Activated naive CD4-positive, alpha-beta T cell treated with anti-CD3 and anti-CD28 coated beads, Interleukin-2, amount 50 U/mL, for 72 hours (primary cell): Measurements from ENCODE around the gene EP400. TPM values are rescaled to one million over a fixed set of nuclear protein-coding genes. Genes with fewer than 3 reads are reported as not detected.
A peak's percentile ranks its signal among the peaks of the same experiment; 100 is the strongest.

Experiments
- ATAC-seq, 2 donors: fragments of 150-1000 bp; cut with Tn5 transposase; 2 replicates each; pipeline ENCODE4 v1.10.0; 2021; ENCODE audit warnings: mild to moderate bottlenecking in 2 of 2, moderate library complexity in 2 of 2
- DNase-seq, 2 donors: peaks; one replicate each; pipeline ENCODE4 v3.0.0; 2021 to 2022; ENCODE audit warnings: low spot score in 2 of 2
- H3K27ac Mint-ChIP-seq, 2 donors: one replicate each; pipeline ENCODE4 v1.8.0; 2022; ENCODE audit warnings: mild to moderate bottlenecking in 2 of 2, mixed read lengths in 2 of 2
- H3K36me3 Mint-ChIP-seq, 2 donors: one replicate each; pipeline ENCODE4 v1.8.0; 2022; ENCODE audit warnings: mixed read lengths in 2 of 2
- H3K9me3 Mint-ChIP-seq, 2 donors: one replicate each; pipeline ENCODE4 v1.8.0; 2022; ENCODE audit warnings: mixed read lengths in 2 of 2
- total RNA-seq, 2 donors: library from RNA; stranded (reverse); gene quantifications; one replicate each; pipeline ENCODE4 v1.2.3, GENCODE V29; 2022

Gene EP400, protein sequence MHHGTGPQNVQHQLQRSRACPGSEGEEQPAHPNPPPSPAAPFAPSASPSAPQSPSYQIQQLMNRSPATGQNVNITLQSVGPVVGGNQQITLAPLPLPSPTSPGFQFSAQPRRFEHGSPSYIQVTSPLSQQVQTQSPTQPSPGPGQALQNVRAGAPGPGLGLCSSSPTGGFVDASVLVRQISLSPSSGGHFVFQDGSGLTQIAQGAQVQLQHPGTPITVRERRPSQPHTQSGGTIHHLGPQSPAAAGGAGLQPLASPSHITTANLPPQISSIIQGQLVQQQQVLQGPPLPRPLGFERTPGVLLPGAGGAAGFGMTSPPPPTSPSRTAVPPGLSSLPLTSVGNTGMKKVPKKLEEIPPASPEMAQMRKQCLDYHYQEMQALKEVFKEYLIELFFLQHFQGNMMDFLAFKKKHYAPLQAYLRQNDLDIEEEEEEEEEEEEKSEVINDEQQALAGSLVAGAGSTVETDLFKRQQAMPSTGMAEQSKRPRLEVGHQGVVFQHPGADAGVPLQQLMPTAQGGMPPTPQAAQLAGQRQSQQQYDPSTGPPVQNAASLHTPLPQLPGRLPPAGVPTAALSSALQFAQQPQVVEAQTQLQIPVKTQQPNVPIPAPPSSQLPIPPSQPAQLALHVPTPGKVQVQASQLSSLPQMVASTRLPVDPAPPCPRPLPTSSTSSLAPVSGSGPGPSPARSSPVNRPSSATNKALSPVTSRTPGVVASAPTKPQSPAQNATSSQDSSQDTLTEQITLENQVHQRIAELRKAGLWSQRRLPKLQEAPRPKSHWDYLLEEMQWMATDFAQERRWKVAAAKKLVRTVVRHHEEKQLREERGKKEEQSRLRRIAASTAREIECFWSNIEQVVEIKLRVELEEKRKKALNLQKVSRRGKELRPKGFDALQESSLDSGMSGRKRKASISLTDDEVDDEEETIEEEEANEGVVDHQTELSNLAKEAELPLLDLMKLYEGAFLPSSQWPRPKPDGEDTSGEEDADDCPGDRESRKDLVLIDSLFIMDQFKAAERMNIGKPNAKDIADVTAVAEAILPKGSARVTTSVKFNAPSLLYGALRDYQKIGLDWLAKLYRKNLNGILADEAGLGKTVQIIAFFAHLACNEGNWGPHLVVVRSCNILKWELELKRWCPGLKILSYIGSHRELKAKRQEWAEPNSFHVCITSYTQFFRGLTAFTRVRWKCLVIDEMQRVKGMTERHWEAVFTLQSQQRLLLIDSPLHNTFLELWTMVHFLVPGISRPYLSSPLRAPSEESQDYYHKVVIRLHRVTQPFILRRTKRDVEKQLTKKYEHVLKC (N-terminal part only)
- 10 to 100 TPM; 55.6 to 57.4 TPM for total RNA-seq

DNA sequence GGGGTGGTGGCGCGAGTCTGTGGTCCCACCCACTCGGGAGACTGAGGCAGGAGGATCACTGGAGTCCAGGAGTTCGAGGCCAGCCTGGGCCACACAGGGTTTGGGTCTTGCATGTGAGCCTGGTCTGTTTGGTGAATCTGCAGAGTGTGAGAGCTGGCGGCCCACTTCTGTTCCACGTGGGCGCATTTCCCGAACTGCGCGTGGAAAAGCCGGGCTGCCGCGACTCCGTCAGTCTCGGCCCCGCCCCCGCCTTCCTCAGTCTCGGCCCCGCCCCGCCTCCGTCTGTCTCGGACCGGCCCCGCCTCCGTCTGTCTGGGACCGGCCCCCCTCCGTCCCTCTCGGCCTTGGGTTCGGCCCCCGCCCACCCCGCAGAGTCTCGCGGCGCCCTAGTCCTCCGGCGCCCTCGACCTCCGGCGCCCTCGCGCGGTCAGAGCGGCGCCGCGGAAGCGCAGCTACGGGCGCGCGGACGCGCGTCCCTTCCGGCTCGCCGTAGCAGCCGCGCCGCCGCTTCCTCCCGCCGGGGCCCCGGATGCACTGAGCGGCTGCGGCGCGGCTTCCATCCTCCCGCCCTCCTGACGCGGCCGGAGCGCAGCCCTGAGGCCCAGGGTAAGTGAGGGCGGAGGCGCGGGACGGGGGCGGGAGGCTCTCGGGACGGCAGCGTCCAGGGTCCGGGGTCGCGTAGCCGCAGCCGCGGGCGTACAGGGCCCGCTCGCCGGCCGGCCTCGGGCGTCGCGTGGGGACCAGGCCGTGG is at the start of gene EP400:
EP400 (plus strand) TSS at position 512 of the 751 bp plus-strand sequence. CDS start 10,678 bp downstream, outside the sequence.
- DNase-seq, result peak; percentile 92 to 94
- peaks cover 0 to 4% of the 10 kb centered on the region in 2 donors for H3K36me3 Mint-ChIP-seq
- peak; percentile 92 to 95 for ATAC-seq
- H3K27ac Mint-ChIP-seq, result peak within 1 kb of the TSS; percentile 89 to 96
- no peaks in the 10 kb centered on the region for H3K9me3 Mint-ChIP-seq

DNA sequence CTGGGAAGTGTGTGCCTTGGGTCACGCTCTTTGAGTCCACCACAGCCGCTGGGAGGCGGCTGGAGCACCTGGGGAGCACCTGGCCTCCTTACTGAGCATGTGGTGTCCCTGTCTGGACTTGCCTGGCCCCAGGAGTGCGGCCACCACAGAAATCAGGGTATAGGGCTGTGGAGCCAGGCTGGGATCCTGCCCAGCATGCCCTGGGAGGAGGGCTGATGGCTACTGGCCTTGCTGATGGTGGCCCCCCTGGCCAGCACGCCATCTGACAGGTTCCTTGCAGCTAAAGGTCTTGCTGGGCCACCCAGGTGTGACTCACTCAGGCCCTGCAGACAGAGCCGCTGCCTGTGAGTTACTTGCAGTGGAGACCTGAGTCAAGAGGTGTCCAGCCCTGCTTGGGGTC is 49.3 kb upstream of the EP400 start:
- Mint-ChIP-seq H3K36me3 (no peaks in the 10 kb centered on the region), H3K9me3 (no peaks in the 10 kb centered on the region), H3K27ac (peak overlapping the region in 1 of 2 donors; percentile 78)
- no peak for ATAC-seq
- DNase-seq, result no peak

DNA sequence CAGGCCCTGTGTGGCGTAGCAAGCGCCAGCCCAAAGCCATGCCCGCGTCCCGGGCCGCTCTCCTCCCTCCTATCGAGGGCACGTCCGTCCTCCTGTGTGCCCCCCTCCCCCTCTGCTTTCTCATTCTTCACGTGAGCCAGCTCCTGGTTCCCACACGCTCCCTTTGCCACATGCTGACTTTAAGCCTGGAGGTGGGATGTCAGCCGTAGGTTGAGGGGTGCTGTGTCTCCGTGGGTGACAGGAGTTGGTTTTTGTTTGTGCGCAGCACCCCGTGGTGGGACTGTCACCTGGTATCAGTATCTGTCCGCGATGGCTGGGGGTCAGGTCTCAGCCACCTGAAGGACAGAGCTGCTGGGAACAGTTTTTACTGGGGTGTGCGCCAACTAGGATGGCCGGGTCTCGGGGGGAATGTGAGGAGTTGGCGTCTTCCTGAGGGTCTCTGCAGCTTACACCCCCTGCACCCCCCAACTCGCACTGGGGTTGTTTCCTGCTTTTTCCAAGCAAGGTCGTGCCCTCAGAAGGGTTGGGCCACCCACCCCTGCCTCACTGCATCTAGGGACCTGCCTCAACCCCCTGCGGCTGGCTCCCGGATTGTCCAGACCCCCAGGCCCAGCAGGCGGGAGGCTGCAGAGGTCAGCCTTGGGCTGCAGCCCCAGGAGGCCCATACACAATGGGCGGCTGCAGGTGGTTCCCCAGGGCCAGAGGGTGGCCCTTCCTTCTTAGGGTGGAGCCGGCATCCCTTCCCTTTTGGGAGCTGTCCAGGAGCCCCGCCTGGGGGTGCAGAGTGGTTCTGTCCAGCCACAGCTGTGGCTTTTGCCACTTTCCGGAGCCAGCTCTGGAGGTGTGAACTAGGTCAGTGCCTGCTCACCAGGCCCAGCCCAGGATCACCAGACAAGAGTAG is 48.1 kb upstream of the EP400 start:
- no peaks in the 10 kb centered on the region for H3K9me3 Mint-ChIP-seq
- no peak for DNase-seq
- H3K27ac Mint-ChIP-seq, result peak overlapping the region in 1 of 2 donors; percentile 49
- H3K36me3 Mint-ChIP-seq, result no peaks in the 10 kb centered on the region
- no peak for ATAC-seq

DNA sequence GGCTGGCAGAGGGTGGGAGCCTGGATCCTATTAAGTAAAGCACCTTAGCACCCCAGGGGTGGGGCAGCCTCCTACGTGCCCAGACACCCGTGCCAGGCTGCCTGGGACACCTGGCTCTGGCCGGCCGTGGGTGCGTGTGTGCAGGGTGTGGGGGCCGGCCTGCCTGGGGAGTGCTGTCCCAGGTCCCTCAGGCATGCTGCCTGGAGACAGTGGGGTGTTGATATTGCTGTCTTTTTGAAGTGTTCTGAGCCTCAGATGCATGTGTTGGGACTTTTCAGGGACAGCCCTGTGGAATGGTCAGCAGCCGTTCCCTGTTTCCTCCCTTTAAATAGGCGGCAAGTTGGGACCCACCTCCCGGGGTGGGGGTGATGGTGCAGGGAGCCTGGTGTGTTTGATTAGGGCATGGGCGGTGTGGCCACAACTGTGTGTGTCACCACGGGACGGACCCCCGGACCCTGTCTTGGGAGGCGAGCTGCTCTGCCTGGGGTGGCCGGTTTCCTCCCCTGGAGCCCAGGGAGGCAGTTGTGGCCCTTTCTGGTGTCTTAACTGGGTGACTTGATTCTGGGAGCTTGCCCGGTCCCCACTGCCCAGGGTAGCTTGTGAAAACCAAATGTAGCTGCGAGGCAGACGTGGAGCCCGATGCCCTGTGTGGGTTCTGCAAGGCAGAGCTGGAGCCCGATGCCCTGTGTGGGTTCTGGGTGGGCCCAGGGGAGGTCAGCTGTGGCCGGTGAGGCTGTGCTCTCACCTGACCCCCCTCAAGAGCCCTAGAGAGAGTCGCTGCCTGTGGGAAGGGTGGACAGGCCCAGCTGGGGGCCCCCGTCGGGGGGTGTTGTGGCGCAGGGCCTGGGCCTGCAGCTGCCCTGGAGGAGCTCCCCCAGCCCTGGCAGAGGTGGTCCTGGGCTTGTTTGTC is 47.2 kb upstream of the EP400 start:
- Mint-ChIP-seq H3K9me3 (no peaks in the 10 kb centered on the region), H3K36me3 (no peaks in the 10 kb centered on the region), H3K27ac (peak overlapping the region in 1 of 2 donors; percentile 49)
- ATAC-seq, result no peak
- DNase-seq, result no peak

DNA sequence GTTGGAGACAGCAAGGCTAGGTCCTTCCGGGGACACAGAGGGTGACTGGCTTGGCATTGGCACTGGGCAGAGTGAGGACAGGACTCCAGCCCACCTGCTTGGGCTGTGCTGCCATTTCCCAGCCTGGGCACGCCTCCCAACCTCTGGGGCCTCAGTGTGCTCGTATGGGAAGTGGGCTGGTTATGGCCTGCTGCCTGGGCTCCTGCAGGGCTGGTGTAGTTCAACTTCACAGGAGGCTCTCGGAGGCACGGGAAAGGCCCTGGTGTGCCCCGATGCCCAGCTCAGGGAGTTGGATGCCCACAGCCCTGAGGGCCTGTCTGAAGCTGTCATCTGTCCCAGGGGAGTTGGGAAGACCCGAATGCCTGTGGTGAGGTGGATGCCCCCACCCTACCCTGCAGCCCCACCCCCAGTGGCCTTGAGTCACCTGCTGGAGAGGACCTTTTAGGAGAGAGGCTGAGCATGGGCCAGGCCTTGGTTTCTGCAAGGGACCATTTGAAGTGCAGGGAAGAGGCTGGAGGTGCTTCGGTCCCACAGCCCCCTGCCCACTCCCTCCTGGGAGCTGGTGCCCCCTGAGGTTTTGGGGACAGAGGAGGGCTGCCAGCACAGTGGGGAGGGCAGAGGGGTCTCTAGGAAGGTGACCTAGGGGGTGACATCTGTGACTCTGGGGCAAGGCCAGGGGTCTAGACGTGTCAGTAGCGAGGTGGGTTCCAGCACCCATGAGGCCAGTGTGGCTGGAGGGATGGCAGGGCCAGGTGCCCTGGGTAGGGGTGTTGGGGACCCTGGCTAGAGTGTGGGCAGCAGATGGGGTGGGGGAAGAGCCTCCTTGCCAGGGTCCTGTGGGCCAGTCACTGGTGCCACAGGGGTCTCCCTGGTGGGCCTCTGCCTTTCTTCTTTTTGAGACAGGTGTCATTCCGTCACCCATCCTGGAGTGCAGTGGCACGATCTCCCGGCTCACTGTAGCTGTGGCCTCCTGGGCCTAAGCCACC is 46.2 kb upstream of the EP400 start:
- ATAC-seq, result no peak
- no peak for DNase-seq
- peak overlapping the region in 1 of 2 donors; percentile 74 for H3K27ac Mint-ChIP-seq
- no peaks in the 10 kb centered on the region for H3K36me3 Mint-ChIP-seq
- no peaks in the 10 kb centered on the region for H3K9me3 Mint-ChIP-seq

DNA sequence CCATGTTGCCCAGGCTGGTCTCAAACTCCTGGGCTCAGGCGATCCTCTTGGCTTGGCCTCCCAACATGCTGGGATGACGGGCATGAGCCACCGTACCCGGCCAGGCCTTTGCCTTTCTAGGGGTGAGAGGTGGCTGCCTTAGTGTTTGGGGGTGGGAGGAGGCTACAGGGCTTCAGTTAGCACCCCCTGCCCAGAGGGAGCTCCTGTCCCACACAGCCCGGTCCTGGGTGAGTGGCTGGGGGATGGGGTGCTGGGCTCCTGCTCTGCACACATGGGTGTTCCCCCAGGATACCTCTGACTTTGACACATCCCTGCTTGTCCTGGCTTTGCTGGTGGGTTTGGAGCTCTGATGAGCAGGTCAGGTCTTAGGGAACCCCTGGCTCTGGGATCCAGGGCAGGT is 45.4 kb upstream of the EP400 start:
- no peak for DNase-seq
- H3K36me3 Mint-ChIP-seq, result no peaks in the 10 kb centered on the region
- no peak for ATAC-seq
- no peaks in the 10 kb centered on the region for H3K9me3 Mint-ChIP-seq
- H3K27ac Mint-ChIP-seq, result peak overlapping the region; percentile 74

DNA sequence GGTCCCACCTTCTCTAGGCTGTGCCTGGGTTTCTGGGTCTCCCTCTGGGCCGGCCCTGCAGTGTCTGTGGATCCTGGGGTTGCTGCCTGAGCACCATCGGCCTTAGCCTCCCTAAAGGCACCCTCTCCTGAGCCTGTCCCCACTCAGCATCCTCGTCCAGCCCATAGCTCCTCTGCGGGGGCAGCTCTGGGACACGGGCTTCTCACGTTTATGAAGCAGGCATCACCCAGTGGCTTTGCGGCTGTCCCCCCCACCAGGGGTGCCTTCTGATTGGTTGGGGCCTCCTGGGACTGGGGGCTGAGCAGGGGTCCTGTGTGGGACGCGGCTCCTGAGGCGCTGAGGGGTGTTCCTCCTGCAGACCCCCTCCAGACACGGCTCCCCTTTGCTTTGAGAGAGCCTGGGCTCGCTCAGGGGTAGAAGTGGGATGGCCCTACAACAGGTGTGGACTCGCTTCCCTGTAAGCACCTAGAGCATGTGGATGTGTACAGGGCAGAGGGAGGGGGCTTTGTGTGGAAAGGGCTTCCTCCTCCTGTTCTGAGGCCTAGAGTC is 44.6 kb upstream of the EP400 start:
- H3K27ac Mint-ChIP-seq, result peak overlapping the region; percentile 36 to 74
- no peaks in the 10 kb centered on the region for H3K36me3 Mint-ChIP-seq
- no peaks in the 10 kb centered on the region for H3K9me3 Mint-ChIP-seq
- DNase-seq, result no peak
- ATAC-seq, result no peak

DNA sequence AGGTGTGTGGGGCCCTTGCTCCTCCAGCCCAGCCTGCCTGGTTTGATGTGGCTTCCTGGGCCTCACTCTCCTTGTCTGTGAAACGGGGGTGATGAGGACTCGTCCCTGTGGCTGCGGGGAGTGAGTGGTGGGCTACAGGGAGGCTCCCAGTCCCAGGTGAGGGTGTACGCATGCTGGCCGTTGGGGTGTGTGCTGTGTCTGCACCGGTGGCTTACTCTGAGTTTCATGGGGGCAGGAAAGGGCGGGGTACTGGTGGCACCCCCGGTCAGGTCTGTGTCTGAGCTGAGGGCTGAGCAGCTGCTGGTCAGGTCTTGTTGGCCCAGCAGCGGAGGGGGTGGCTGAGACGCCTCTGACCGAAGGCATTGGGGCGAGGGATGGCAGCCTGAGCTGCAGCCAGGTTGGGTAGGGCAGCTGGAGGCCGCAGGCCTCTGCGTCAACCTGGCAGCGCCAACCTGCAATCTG is 44.1 kb upstream of the EP400 start:
- H3K36me3 Mint-ChIP-seq, result no peaks in the 10 kb centered on the region
- no peak for DNase-seq
- ATAC-seq, result no peak
- no peaks in the 10 kb centered on the region for H3K9me3 Mint-ChIP-seq
- H3K27ac Mint-ChIP-seq, result peak overlapping the region; percentile 36 to 74

DNA sequence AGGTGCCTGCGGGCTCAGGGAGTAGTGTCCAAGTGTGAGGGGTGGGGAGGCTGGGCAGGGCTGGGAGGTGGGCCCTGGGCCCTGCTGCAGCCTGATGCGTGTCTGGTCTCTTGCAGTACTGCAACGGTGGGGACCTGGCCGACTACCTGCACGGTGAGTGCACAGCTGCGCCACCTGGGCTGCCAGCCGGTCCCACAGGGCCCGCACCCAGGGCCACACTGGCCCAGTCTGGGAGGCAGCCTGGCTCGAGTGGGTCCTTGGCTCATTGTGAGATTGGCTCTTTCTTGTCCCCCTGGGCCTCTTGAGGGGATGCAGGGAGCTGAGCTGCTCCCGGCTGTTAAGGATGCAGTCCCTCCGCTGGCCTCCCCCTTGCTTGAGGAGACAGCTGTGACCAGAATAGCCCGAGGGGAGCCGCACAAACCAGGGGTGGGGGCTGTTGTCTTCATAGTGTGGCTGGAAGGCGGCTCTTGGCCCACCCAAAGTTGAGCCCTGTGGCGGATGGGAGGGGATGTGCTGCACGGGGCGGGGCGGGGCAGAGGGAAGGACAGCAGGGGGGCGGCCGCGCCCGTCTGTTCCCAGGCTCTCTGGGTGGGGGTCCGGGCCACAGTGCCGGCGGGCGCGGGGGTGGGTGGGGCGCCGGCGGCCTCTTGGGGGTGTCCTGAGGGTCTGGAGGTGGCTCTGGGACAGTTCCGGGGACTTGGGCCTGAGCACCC is 42.2 kb upstream of the EP400 start:
- H3K36me3 Mint-ChIP-seq, result no peaks in the 10 kb centered on the region
- no peaks in the 10 kb centered on the region for H3K9me3 Mint-ChIP-seq

DNA sequence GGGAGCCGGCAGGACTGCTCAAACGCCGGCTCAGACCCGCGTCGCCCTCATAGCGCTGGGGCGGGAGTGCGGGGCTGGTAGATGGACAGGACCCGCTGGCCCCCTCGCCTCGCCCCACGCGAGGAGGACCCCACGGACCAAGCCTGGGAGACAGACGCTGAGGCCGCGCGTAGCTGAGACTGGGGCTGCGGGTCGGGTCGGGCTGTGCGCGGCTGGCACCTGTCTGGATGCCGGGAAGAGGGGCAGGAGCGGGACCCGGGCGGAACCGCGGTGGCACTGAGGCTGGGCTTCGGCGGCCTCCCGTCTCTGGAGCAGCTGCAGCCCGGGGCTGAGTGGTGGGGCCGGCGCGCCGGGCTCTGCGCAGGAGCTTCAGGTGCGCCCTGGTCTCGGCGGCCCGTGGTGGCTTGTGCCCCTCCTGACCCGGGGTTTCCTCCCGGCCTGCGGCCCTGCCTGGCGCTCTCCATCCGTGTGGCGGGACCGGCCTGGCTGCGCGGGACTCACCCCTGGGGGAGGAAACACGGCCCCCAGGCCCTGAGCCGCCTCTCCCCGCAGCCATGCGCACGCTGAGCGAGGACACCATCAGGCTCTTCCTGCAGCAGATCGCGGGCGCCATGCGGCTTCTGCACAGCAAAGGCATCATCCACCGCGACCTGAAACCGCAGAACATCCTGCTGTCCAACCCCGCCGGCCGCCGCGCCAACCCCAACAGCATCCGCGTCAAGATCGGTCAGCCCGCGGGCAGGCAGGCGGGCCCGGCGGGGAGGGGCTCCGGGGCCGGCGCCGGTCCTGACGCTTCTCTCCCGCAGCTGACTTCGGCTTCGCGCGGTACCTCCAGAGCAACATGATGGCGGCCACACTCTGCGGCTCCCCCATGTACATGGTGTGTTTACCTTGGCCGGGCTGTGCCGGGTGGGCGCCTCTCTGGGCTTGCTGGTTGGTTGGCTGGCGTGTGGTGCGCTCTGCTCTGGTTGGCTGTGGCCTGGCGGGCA is 41.4 kb upstream of the EP400 start:
- DNase-seq, result no peak
- Mint-ChIP-seq H3K27ac (no peak overlapping the region), H3K9me3 (no peaks in the 10 kb centered on the region), H3K36me3 (no peaks in the 10 kb centered on the region)
- no peak for ATAC-seq

More for the DNA sequence above, 42.2 kb upstream of the EP400 start:
- H3K27ac Mint-ChIP-seq, result no peak overlapping the region
- DNase-seq, result no peak
- no peak for ATAC-seq

DNA sequence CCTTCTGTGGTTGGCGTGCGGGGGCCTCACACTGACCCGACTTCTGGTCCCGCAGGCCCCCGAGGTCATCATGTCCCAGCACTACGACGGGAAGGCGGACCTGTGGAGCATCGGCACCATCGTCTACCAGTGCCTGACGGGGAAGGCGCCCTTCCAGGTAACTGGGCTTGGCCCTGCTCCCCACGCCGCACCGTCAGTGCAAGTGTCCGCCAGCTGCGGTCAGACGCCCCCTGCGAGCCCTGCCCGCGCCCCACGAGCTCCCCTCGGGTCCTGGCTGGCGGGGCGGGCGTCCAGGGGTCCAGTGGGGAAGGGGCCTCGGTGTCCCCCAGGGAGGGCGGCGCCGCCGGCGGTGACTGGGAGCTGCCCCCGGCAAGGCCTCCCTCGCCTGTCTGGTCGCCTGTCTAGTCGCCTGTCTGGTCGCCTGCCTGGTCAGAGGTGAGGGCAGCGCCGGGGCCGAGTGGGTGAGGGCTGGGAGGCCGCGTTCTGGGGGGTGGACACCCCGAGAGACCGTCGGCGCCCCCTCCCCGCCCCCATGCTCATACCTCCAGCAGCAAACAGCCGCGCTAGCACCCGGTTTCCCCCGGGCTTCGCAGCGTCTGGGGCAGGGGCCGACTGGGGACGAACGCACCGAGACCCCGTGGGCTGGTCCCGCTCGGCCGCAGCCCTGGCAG is 40.5 kb upstream of the EP400 start:
- no peak for ATAC-seq
- no peak for DNase-seq
- H3K9me3 Mint-ChIP-seq, result no peaks in the 10 kb centered on the region
- H3K36me3 Mint-ChIP-seq, result no peaks in the 10 kb centered on the region
- H3K27ac Mint-ChIP-seq, result no peak overlapping the region
